HAP-1 (cell line): ENCODE data around the gene CHRDL2.
"Not testable (repeated sequence)": the region's sequence is repeated elsewhere in the genome, so short reads cannot be mapped to it uniquely, and the experiment has no call there.

Source experiments
- DNase-seq, 2 experiments: peaks; one replicate each; pipeline ENCODE4 v3.0.0-alpha.2; 2016 to 2020; ENCODE audit warnings: low spot score in 2 of 2
- H3K27me3 ChIP-seq: fragments of 250-450 bp; sonication (Bioruptor Pico); 2 replicates; pipeline ENCODE4 v1.5.1; 2020; ENCODE audit warnings: low read depth, mild to moderate bottlenecking, moderate library complexity
- H3K36me3 ChIP-seq: fragments of 250-450 bp; sonication (Bioruptor Pico); replicated peaks from 2 replicates; pipeline ENCODE4 v1.5.1; 2020; ENCODE audit warnings: mild to moderate bottlenecking
- H3K4me1 ChIP-seq: fragments of 250-450 bp; sonication (Bioruptor Pico); 2 replicates; pipeline ENCODE4 v1.5.1; 2020; ENCODE audit warnings: mild to moderate bottlenecking
- H3K4me3 ChIP-seq: fragments of 250-450 bp; sonication (Bioruptor Pico); 2 replicates; pipeline ENCODE4 v1.5.1; 2020; ENCODE audit warnings: mild to moderate bottlenecking, moderate library complexity
- H3K9me3 ChIP-seq: fragments of 250-450 bp; sonication (Bioruptor Pico); 2 replicates; pipeline ENCODE4 v1.5.1; 2020; ENCODE audit warnings: mild to moderate bottlenecking, moderate library complexity
- in situ Hi-C: fragments of 300-500 bp; cut with MboI; formaldehyde crosslinking; loops from 3 replicates; pipeline ENCODE4 v1.14.3; 2020; ENCODE audit warnings: low sequenced_read_pairs, inconsistent platforms, mixed read lengths

CHRDL2 gene

DNA sequence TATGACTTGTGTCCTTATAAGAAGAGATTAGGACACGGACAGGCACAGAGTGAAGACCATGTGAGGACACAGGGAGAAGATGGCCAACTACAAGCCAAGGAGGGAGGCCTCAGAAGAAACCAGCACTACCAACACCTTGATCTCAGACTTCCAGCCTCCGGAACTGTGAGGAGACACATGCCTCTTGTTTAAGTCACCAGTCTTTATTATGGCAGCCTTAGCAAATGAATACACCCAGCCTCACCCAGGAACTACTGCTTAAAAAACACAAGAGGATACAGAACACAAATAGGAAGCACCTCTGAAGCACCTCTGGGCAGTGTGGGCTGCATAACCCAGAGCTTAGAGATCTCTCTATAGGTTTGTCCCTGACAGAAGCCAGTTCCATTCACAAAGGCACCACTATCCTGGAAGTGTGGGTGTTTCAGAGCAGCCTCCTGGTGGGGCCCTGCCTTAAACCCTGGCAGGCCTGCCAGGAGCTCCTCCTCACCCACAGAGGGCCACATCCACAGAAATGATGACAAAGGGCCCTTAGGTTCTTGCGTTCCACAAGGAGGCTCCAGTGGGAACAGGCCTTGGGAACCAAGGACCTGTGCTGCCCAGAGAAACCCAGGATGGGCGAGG, 58.8 kb downstream of the CHRDL2 start:
- in situ Hi-C loops = no loop called here
- Histone ChIP-seq H3K4me3 (no peak overlapping the region), H3K36me3 (no peaks in the 10 kb centered on the region), H3K27me3 (no peaks in the 10 kb centered on the region), H3K9me3 (no peaks in the 10 kb centered on the region), H3K4me1 (0 out of 2 replicates have a peak, but pooled peaks cover 3% of the 10 kb centered on the region)
- no peak for DNase-seq

GRCh38 chr11:74671520-74672196, 59.6 kb downstream of the CHRDL2 start:
- Histone ChIP-seq H3K27me3 (no peaks in the 10 kb centered on the region), H3K9me3 (no peaks in the 10 kb centered on the region), H3K4me1 (0 out of 2 replicates have a peak, but pooled peaks cover 3% of the 10 kb centered on the region), H3K4me3 (no peak overlapping the region), H3K36me3 (no peaks in the 10 kb centered on the region)
- no peak for DNase-seq
- in situ Hi-C loops = no loop called here

- Histone ChIP-seq H3K27me3 (no peaks in the 10 kb centered on the region), H3K9me3 (no peaks in the 10 kb centered on the region), H3K4me3 (no peak overlapping the region), H3K4me1 (0 out of 2 replicates have a peak, but pooled peaks cover 3% of the 10 kb centered on the region), H3K36me3 (no peaks in the 10 kb centered on the region)
- no peak for DNase-seq
- in situ Hi-C loops = no loop called here
Observed at GRCh38 chr11:74670171-74670570, 61.1 kb downstream of the CHRDL2 start.

DNA sequence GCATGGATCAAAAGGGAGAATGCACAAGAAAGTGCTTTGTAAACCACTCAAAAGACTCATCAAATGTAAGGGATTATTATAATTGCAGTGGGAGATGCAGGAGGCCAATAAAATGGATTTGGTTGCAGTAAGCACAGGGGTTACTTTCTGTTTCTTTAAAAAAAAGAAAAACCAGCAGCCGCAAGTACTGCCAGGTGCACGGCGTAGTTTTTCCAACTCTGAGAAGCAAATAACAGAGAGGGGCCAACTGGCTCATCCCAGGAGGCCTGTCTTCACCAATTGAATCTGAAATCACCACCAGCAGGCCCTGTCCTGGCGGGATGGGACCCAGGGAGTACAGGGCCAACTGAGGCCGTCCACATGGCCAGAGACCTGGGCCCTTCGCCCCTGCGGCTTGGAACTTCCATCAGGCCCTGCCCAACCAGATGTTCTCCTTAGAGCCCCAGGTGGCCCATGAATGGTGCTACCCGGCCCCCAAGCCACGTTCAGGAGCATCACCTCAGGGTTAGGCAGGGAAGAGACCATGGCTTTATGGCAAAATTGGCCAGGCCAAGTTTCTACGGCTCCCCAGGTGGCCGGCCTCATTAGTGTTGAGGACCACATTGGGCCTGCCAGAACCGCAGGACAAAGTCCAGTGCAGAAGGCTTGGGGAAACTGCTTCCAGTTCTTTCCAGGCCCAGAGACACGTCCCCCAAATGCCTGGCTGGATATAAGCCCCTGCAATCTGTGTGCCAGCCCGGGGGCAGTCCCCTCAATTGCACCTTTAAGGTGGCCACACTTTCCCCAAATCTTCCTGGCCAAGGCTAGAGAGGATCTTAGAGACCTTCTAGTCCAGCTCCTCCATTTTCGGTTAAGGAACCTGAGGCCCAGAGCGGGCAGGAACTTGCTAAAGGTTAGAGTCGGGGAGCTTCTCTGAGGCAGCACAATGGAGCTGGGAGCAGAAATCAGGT, 61.7 kb downstream of the CHRDL2 start:
- no peak overlapping the region for H3K4me3 ChIP-seq
- in situ Hi-C loops = no loop called here
- H3K9me3 ChIP-seq = no peaks in the 10 kb centered on the region
- no peaks in the 10 kb centered on the region for H3K27me3 ChIP-seq
- 0 out of 2 replicates have a peak, but pooled peaks cover 3% of the 10 kb centered on the region for H3K4me1 ChIP-seq
- no peak for DNase-seq
- H3K36me3 ChIP-seq = no peaks in the 10 kb centered on the region

- Histone ChIP-seq H3K4me3 (no peak overlapping the region), H3K36me3 (no peaks in the 10 kb centered on the region), H3K4me1 (no peaks in the 10 kb centered on the region), H3K27me3 (no peaks in the 10 kb centered on the region), H3K9me3 (no peaks in the 10 kb centered on the region; the same call in 1 of the 2 replicates)
- in situ Hi-C loops = no loop called here
- no peak for DNase-seq
Observed at GRCh38 chr11:74663315-74663714, 67.9 kb downstream of the CHRDL2 start.

GRCh38 chr11:74662487-74663103, 68.6 kb downstream of the CHRDL2 start:
- in situ Hi-C loops = no loop called here
- DNase-seq = no peak
- no peaks in the 10 kb centered on the region for H3K27me3 ChIP-seq
- H3K36me3 ChIP-seq = 0 out of 2 replicates have a peak, but pooled peaks cover 3% of the 10 kb centered on the region
- H3K4me3 ChIP-seq = no peak overlapping the region
- H3K9me3 ChIP-seq = no peaks in the 10 kb centered on the region; the same call in 1 of the 2 replicates
- no peaks in the 10 kb centered on the region for H3K4me1 ChIP-seq

DNA sequence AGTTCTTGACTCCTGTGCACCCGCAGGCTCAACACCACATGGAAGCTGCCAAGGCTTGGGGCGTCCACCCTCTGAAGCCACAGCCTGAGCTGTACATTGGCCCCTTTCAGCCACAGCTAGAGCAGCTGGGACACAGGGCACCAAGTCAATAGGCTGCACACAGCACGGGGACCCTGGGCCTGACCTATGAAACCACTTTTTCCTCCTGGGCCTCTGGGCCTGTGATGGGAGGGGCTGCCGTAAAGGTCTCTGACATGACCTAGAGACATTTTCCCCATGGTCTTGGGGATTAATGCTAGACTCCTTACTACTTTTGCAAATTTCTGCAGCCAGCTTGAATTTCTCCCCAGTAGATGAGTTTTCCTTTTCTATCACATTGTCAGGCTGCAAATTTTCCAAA, 72.1 kb downstream of the CHRDL2 start:
- H3K4me3 ChIP-seq, in situ Hi-C loops: not testable (repeated sequence)

DNA sequence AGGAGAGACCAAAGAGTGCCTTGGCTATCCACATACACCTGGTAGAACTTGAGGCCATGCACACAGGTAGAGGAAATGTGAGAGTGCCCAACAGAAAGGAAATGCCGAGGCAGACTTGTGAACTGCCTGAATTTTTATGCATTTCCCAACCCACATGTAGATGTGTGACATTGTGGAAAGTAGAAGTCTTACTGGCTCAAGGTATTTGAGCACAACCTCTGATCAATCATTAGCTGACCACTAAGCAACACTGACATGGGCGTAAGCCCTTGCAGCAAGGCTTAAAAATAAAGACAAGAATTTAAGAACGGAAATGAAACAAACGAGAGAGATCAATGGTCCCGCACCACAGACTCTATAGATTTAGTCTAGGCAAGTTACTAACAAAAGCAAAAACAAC, 76.2 kb downstream of the CHRDL2 start:
- no peaks in the 10 kb centered on the region for H3K4me1 ChIP-seq
- in situ Hi-C loops = no loop called here
- peaks cover 14% of the 10 kb centered on the region; the same call in 1 of the 2 replicates for H3K36me3 ChIP-seq
- H3K9me3 ChIP-seq = no peaks in the 10 kb centered on the region; the same call in 1 of the 2 replicates
- H3K27me3 ChIP-seq = no peaks in the 10 kb centered on the region
- H3K4me3 ChIP-seq = no peak overlapping the region
- DNase-seq = no peak

More for the DNA sequence above, 72.1 kb downstream of the CHRDL2 start:
- not testable (repeated sequence) for H3K9me3 ChIP-seq, DNase-seq, H3K27me3 ChIP-seq, H3K4me1 ChIP-seq, H3K36me3 ChIP-seq

- in situ Hi-C loops = no loop called here
- Histone ChIP-seq H3K4me1 (no peaks in the 10 kb centered on the region), H3K27me3 (no peaks in the 10 kb centered on the region), H3K36me3 (peaks cover 16% of the 10 kb centered on the region), H3K9me3 (no peaks in the 10 kb centered on the region), H3K4me3 (no peak overlapping the region)
- no peak for DNase-seq
Observed at GRCh38 chr11:74650498-74650897, 80.7 kb downstream of the CHRDL2 start.

DNA sequence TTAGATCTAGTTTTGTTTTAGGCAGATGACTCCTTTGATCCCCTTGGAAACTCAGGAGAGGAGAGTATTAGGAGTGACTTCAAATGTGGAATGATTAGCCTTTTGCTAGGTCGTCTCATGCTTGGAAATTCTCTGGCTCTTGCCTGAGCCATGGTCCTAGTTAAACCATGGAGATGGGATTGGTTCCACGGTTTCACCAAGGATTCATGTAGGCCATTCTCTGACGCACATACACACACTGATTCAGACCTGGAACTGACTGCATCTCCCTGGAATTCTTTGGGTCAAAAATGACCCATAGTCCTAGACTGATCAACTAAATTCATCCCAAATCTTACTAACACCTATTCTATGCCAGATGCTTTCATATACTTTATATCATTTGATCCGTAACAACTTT, 82.3 kb downstream of the CHRDL2 start:
- peaks cover 16% of the 10 kb centered on the region for H3K36me3 ChIP-seq
- H3K4me3 ChIP-seq = no peak overlapping the region
- no peaks in the 10 kb centered on the region for H3K9me3 ChIP-seq
- in situ Hi-C loops = no loop called here
- H3K27me3 ChIP-seq = no peaks in the 10 kb centered on the region
- no peaks in the 10 kb centered on the region for H3K4me1 ChIP-seq
- no peak for DNase-seq

GRCh38 chr11:74647831-74648230, 83.4 kb downstream of the CHRDL2 start:
- Histone ChIP-seq H3K4me3 (no peak overlapping the region), H3K4me1 (no peaks in the 10 kb centered on the region), H3K9me3 (no peaks in the 10 kb centered on the region), H3K27me3 (no peaks in the 10 kb centered on the region), H3K36me3 (peaks cover 15% of the 10 kb centered on the region)
- no peak for DNase-seq
- in situ Hi-C loops = no loop called here

- no peaks in the 10 kb centered on the region for H3K4me1 ChIP-seq
- no peak for DNase-seq
- peaks cover 10% of the 10 kb centered on the region for H3K36me3 ChIP-seq
- no peaks in the 10 kb centered on the region for H3K9me3 ChIP-seq
- in situ Hi-C loops = no loop called here
- H3K27me3 ChIP-seq = no peaks in the 10 kb centered on the region
- H3K4me3 ChIP-seq = no peak overlapping the region
Observed at GRCh38 chr11:74647404-74647803, 83.8 kb downstream of the CHRDL2 start.

DNA sequence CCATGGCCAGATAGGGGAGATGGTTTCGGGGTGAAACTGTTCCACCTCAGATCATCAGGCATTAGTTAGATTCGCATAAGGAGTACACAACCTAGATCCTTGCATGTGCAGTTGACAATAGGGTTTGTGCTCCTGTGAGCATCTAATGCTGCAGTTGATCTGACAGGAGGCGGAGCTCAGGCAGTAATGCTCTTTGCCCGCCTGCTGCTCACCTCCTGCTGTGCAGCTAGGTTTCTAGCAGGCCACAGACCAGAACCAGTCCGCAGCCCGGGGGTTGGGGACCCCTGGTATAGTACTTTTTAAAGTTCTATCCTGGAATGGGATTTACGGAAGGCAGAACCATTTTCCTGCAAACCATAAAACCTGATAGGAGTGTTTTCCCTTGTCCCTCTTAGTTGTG, 84.3 kb downstream of the CHRDL2 start:
- Histone ChIP-seq H3K9me3 (no peaks in the 10 kb centered on the region), H3K4me3 (no peak overlapping the region), H3K4me1 (no peaks in the 10 kb centered on the region), H3K27me3 (no peaks in the 10 kb centered on the region), H3K36me3 (peaks cover 6% of the 10 kb centered on the region)
- no peak for DNase-seq
- in situ Hi-C loops = no loop called here
